H7 (cell line): ENCODE data around the gene PACS2. TPM values are rescaled to one million over a fixed set of nuclear protein-coding genes. Genes with fewer than 3 reads are reported as not detected.
A peak's percentile ranks its signal among the peaks of the same experiment; 100 is the strongest.

Source experiments
- DNase-seq: peaks from one replicate; pipeline ENCODE4 v3.0.0; 2012
- H3K27me3 ChIP-seq: 2 replicates; pipeline ENCODE4 v1.6.0; 2011; ENCODE audit warnings: mild to moderate bottlenecking, low read length; ENCODE audit not compliant: control insufficient read depth, insufficient read depth
- H3K36me3 ChIP-seq: replicated peaks from 2 replicates; pipeline ENCODE4 v1.5.1; 2011; ENCODE audit warnings: low read length; ENCODE audit not compliant: control insufficient read depth, insufficient read depth
- H3K4me3 ChIP-seq: 2 replicates; pipeline ENCODE4 v1.5.1; 2011; ENCODE audit warnings: low read depth, mild to moderate bottlenecking, control low read depth, low read length, moderate library complexity; ENCODE audit not compliant: insufficient read depth
- total RNA-seq: library from RNA; depleted of rRNA; stranded (reverse); fragments of >200 nt; shearing (Covaris generic); gene quantifications from 2 replicates; pipeline ENCODE4 v1.2.3, GENCODE V29; 2014

The PACS2 gene
- total RNA-seq, 1 experiment from 2014 or later, result 79.2 TPM

GRCh38 chr14:105365681-105366080, 51.1 kb downstream of the PACS2 start:
- Histone ChIP-seq H3K27me3 (no peaks in the 10 kb centered on the region), H3K4me3 (no peak overlapping the region), H3K36me3 (no peaks in the 10 kb centered on the region; the same call in 1 of the 2 replicates)
- DNase-seq, result no peak

DNA sequence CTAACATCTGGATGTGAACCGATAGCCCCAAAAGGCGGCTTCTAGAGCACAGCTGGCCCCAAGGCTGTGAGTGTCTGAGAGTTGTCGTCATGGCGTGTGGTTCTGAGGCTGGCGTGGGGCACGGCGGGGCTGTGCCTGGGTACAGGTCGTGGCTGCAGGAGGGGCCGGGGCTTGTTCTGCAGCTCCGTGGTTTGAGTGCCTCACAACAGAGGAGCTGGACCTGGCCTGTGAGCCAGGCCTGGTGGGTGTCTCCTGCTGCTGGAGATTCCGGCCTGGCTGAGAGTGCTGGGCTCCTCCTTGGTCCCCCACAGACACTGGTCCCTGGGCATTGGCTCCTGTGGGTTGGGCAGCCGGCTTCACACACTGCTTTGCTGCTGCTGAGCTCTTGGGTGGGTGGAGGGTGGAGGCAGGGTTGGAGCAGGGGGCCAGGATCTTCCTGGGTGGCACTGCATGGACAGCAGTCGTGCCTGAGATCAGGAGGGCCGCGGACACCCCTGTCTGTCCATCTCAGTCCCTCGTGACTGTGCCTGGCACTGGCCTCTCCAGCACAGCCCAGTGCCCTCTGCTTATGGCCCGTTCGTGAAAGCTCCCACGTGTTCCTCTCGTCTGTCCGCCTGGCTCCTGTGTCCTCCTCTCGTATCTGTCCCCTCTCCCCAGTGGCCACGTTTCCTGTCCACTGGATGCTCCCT, 52.0 kb downstream of the PACS2 start:
- no peaks in the 10 kb centered on the region; the same call in 1 of the 2 replicates for H3K36me3 ChIP-seq

DNA sequence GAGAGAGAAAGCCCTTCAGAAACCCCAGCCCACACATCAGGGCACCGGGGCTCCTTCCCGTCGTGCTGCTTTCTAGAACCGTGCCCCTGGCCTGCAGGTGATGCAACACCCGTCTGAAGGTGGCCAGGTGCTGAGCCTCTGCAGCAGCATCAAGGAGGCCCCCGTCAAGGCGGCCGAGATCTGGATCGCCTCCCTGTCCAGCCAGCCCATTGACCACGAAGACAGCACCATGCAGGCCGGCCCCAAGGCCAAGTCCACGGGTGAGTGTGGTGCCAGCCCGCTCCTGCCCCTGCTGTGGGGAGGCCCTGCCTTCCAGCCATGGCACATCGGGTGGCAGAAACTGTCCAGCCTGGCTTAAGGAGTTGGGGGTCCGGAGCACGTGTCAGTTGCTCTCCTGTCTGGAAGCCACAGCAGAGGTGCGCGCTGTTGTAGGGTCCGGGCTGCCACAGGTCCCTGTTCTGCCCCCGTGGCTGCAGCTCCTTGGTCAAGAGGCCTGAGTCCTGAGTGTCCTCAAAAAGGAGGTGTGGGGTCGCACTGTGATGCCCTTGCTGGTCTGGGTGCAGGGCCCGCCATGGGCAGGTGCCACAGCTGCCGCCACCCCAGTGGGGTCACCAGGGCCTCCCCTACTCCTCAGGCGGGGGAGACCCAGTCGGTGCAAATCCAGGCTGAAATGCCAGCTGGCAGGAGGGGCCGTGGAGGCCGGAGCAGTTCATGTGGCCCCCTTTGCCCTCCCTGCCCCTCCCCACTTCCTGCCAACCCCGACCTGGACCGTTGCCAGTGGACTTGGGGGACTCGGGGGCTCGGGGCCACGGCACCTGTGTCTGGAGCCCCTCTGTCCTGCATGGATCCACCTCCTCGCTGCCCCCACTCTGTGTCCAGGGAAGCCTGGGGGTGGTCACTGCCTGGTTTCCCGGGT, 52.8 kb downstream of the PACS2 start:
- Histone ChIP-seq H3K27me3 (no peaks in the 10 kb centered on the region), H3K36me3 (no peaks in the 10 kb centered on the region; the same call in none of the 2 replicates), H3K4me3 (no peak overlapping the region)
- no peak for DNase-seq

More for the DNA sequence above, 52.0 kb downstream of the PACS2 start:
- DNase-seq, result no peak
- Histone ChIP-seq H3K4me3 (no peak overlapping the region), H3K27me3 (no peaks in the 10 kb centered on the region)

DNA sequence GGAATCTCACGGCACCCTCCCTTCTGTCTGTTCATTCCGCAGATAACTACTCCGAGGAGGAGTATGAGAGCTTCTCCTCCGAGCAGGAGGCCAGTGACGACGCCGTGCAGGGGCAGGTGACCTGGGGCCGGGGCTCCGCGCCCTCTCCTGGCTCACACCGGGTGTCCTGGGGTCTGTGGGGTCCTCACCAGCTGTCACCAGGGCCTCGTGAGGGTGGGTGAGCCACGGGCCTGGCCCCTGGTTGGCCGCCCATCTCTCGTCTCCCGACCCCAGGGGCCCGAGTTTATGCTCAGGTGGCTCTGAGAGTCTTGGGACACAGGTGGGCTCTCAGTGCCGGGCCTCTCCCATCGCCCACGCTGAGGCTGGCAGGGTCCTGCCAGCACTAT, 53.5 kb downstream of the PACS2 start:
- Histone ChIP-seq H3K36me3 (no peaks in the 10 kb centered on the region; the same call in none of the 2 replicates), H3K4me3 (no peak overlapping the region), H3K27me3 (no peaks in the 10 kb centered on the region)
- no peak for DNase-seq

- DNase-seq, result no peak
- no peaks in the 10 kb centered on the region; the same call in none of the 2 replicates for H3K36me3 ChIP-seq
- no peak overlapping the region for H3K4me3 ChIP-seq
- H3K27me3 ChIP-seq, result no peaks in the 10 kb centered on the region
Observed at GRCh38 chr14:105368426-105368825, 53.9 kb downstream of the PACS2 start.

GRCh38 chr14:105368910-105369652, 54.5 kb downstream of the PACS2 start:
- no peak for DNase-seq
- H3K36me3 ChIP-seq, result no peaks in the 10 kb centered on the region; the same call in none of the 2 replicates
- no peak overlapping the region for H3K4me3 ChIP-seq
- no peaks in the 10 kb centered on the region for H3K27me3 ChIP-seq

GRCh38 chr14:105369653-105370040, 55.1 kb downstream of the PACS2 start:
- Histone ChIP-seq H3K4me3 (no peak overlapping the region), H3K27me3 (no peaks in the 10 kb centered on the region), H3K36me3 (no peaks in the 10 kb centered on the region; the same call in none of the 2 replicates)
- no peak for DNase-seq

DNA sequence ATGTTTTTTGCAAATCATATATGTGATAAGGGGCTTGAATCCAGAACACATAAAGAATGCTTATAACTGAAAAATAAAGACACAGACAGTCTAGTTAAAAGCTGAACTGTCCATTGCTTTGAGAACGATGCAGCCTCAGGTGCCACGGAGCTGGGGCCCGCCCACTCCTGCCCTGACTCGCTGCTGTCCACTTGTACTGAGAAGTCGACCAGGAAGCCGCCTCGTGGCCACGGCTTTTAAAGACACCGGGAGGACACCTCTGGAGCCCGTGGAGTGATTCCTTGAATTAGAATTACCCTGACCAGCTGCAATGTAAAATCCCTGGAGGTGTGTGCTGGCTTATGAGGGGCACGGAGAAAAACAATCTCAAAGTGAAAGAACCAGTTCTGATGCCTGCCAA, 59.8 kb downstream of the PACS2 start:
- DNase-seq, result no peak
- H3K27me3 ChIP-seq, result no peaks in the 10 kb centered on the region
- no peaks in the 10 kb centered on the region; the same call in none of the 2 replicates for H3K36me3 ChIP-seq
- no peak overlapping the region for H3K4me3 ChIP-seq

GRCh38 chr14:105375635-105376057, 61.1 kb downstream of the PACS2 start:
- Histone ChIP-seq H3K36me3 (no peaks in the 10 kb centered on the region; the same call in none of the 2 replicates), H3K4me3 (no peak overlapping the region), H3K27me3 (no peaks in the 10 kb centered on the region)
- no peak for DNase-seq

GRCh38 chr14:105376521-105377440, 62.2 kb downstream of the PACS2 start:
- Histone ChIP-seq H3K27me3 (no peaks in the 10 kb centered on the region), H3K4me3 (no peak overlapping the region), H3K36me3 (no peaks in the 10 kb centered on the region; the same call in 1 of the 2 replicates)
- DNase-seq, result peak; percentile 88

GRCh38 chr14:105377555-105378182, 63.1 kb downstream of the PACS2 start:
- Histone ChIP-seq H3K4me3 (no peak overlapping the region), H3K36me3 (no peaks in the 10 kb centered on the region; the same call in none of the 2 replicates), H3K27me3 (no peaks in the 10 kb centered on the region)
- DNase-seq, result peak; percentile 85

DNA sequence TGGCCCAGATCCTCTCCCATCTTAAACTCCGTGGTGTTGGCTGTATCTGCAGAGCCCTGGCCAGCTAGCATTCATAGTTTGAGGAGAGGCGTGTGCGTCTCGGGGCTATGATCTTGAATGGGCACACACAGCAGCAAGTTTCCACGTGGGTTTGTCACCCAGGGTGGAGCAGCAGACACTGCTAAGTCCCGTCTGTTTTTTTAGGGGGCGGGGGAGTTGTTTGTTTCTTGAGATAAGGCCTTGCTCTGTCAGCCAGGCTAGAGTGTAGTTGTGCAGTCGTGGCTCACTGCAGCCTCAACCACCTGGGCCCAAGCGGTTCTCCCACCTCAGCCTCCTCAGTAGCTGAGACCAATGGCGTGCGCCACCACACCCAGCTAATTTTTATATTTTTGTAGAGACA, 63.7 kb downstream of the PACS2 start:
- no peaks in the 10 kb centered on the region for H3K27me3 ChIP-seq
- H3K4me3 ChIP-seq, result no peak overlapping the region
- no peak for DNase-seq
- H3K36me3 ChIP-seq, result peaks cover 2% of the 10 kb centered on the region
